GM12878 (cell line): ENCODE results near the gene SOX10. TPM values are rescaled to one million over a fixed set of nuclear protein-coding genes. Genes with fewer than 3 reads are reported as not detected.
A peak's percentile ranks its signal among the peaks of the same experiment; 100 is the strongest.

Experiments used
- ATF7 ChIP-seq: fragments of 450-650 bp; IDR thresholded peaks from 2 replicates; pipeline ENCODE4 v1.6.1; 2016; ENCODE audit warnings: low read depth, mild to moderate bottlenecking
- BMI1 ChIP-seq: fragments of 450-650 bp; IDR thresholded peaks from 2 replicates; pipeline ENCODE4 v1.6.1; 2016; ENCODE audit warnings: mild to moderate bottlenecking, moderate library complexity, borderline replicate concordance
- BRCA1 ChIP-seq: IDR thresholded peaks from 2 replicates; pipeline ENCODE4 v1.6.1; 2011; ENCODE audit warnings: low read depth, low read length, improper control_type of control experiment
- CBX5 ChIP-seq: sonication (generic); IDR thresholded peaks from 2 replicates; pipeline ENCODE4 v1.6.1; 2016; ENCODE audit warnings: low read depth, moderate library complexity, mild to moderate bottlenecking, inconsistent platforms
- CHD2 ChIP-seq: IDR thresholded peaks from 2 replicates; pipeline ENCODE4 v1.6.1; 2011; ENCODE audit warnings: low read depth, low read length, improper control_type of control experiment, borderline replicate concordance
- CREM ChIP-seq: IDR thresholded peaks from 2 replicates; pipeline ENCODE4 v1.6.1; 2014; ENCODE audit warnings: antibody characterized with exemption, low read depth
- EED ChIP-seq: sonication (generic); IDR thresholded peaks from 2 replicates; pipeline ENCODE4 v1.6.1; 2016; ENCODE audit warnings: antibody characterized with exemption, low read depth
- ESRRA ChIP-seq: IDR thresholded peaks from 2 replicates; pipeline ENCODE4 v1.6.1; 2012; ENCODE audit warnings: mild to moderate bottlenecking, low read length, improper control_type of control experiment
- ETV6 ChIP-seq, 2 experiments: fragments of 450-650 bp in 1 of 2; IDR thresholded peaks in 1 of 2; conservative IDR thresholded peaks in 1 of 2; 2 replicates each; pipeline ENCODE4 v1.6.1; 2014; ENCODE audit warnings: antibody characterized with exemption in 1 of 2, borderline replicate concordance in 1 of 2, low read depth in 1 of 2, mild to moderate bottlenecking in 1 of 2, moderate library complexity in 1 of 2
- GABPA ChIP-seq: IDR thresholded peaks from 2 replicates; pipeline ENCODE4 v1.6.1; 2014; ENCODE audit warnings: antibody characterized with exemption, low read depth, mild to moderate bottlenecking, inconsistent platforms
- GATAD2B ChIP-seq: fragments of 450-650 bp; conservative IDR thresholded peaks from 2 replicates; pipeline ENCODE4 v1.6.1; 2017; ENCODE audit warnings: low read depth, mild to moderate bottlenecking, moderate library complexity
- IKZF1 ChIP-seq: fragments of 450-650 bp; conservative IDR thresholded peaks from 2 replicates; pipeline ENCODE4 v1.6.1; 2017; ENCODE audit warnings: antibody characterized with exemption, mild to moderate bottlenecking
- IKZF2 ChIP-seq, 2 experiments: fragments of 450-650 bp; IDR thresholded peaks; 2 replicates each; pipeline ENCODE4 v1.6.1; 2017; ENCODE audit warnings: mild to moderate bottlenecking in 2 of 2, moderate library complexity in 2 of 2
- IRF4 ChIP-seq: IDR thresholded peaks from 2 replicates; pipeline ENCODE4 v1.6.1; 2011; ENCODE audit warnings: low read depth, low read length
- KLF5 ChIP-seq: fragments of 450-650 bp; IDR thresholded peaks from 2 replicates; pipeline ENCODE4 v1.6.1; 2014; ENCODE audit warnings: mild to moderate bottlenecking; ENCODE audit not compliant: partially characterized antibody
- MEF2B ChIP-seq: fragments of 450-650 bp; IDR thresholded peaks from 2 replicates; pipeline ENCODE4 v1.6.1; 2018; ENCODE audit warnings: mild to moderate bottlenecking, moderate library complexity; ENCODE audit not compliant: partially characterized antibody, poor library complexity, severe bottlenecking
- NR2F1 ChIP-seq: fragments of 450-650 bp; conservative IDR thresholded peaks from 2 replicates; pipeline ENCODE4 v1.6.1; 2017; ENCODE audit warnings: mild to moderate bottlenecking
- PBX3 ChIP-seq: IDR thresholded peaks from 2 replicates; pipeline ENCODE4 v1.6.1; 2011; ENCODE audit warnings: mild to moderate bottlenecking, low read depth, low read length, moderate library complexity; ENCODE audit not compliant: insufficient replicate concordance
- PML ChIP-seq: IDR thresholded peaks from 2 replicates; pipeline ENCODE4 v1.6.1; 2012; ENCODE audit warnings: low read length, inconsistent platforms
- RB1 ChIP-seq: fragments of 450-650 bp; formaldehyde crosslinking; IDR thresholded peaks from 2 replicates; pipeline ENCODE4 v1.6.1; 2017; ENCODE audit warnings: mild to moderate bottlenecking, borderline replicate concordance
- RFX5 ChIP-seq: IDR thresholded peaks from 2 replicates; pipeline ENCODE4 v1.6.1; 2011; ENCODE audit warnings: low read depth, low read length, improper control_type of control experiment
- SMAD1 ChIP-seq: fragments of 450-650 bp; IDR thresholded peaks from 2 replicates; pipeline ENCODE4 v1.6.1; 2018; ENCODE audit warnings: mild to moderate bottlenecking, low read depth; ENCODE audit not compliant: partially characterized antibody
- SREBF1 ChIP-seq: IDR thresholded peaks from 2 replicates; pipeline ENCODE4 v1.6.1; 2012; ENCODE audit warnings: mild to moderate bottlenecking, low read length
- SREBF2 ChIP-seq: IDR thresholded peaks from 2 replicates; pipeline ENCODE4 v1.6.1; 2012; ENCODE audit warnings: mild to moderate bottlenecking, low read length
- TARDBP ChIP-seq: IDR thresholded peaks from 2 replicates; pipeline ENCODE4 v1.6.1; 2016; ENCODE audit warnings: borderline replicate concordance
- ZNF207 ChIP-seq: fragments of 450-650 bp; IDR thresholded peaks from 2 replicates; pipeline ENCODE4 v1.6.1; 2014; ENCODE audit warnings: antibody characterized with exemption, mild to moderate bottlenecking, borderline replicate concordance
- polyA plus RNA-seq, 11 experiments: library from polyadenylated mRNA; depleted of rRNA in 4 of 11; unstranded in 6 of 11; stranded (reverse) in 5 of 11; fragments of >200 nt; fragmentation: Nextera tagmentation in 4 of 11; fragmentation: Illumina TruSeq in 1 of 11; extraction: Ambion mirVana in 4 of 11; extraction: Trizol in 1 of 11; gene quantifications; 1 replicate in 1 of 11; 2 replicates in 10 of 11; pipeline versions ENCODE4 v1.2.1 to v1.2.3, GENCODE V29; 2011 to 2016; ENCODE audit warnings: inconsistent platforms in 2 of 11, missing spikeins in 2 of 11, low read depth in 1 of 11
- total RNA-seq, 4 experiments: library from RNA; depleted of rRNA in 3 of 4; stranded (reverse); fragments of >200 nt in 3 of 4; fragmentation: Illumina TruSeq in 1 of 4; extraction: Trizol in 1 of 4; gene quantifications; 2 replicates each; pipeline versions ENCODE4 v1.2.1 to v1.2.3, GENCODE V29; 2013 to 2021
- TF ChIP-seq, protein P1 (sequence below): IDR thresholded peaks from 2 replicates; pipeline ENCODE4 v1.6.1; 2011; ENCODE audit warnings: borderline replicate concordance, low read depth, mild to moderate bottlenecking, moderate library complexity, low read length; ENCODE audit not compliant: insufficient read depth, poor library complexity, severe bottlenecking
- TF ChIP-seq, protein P2 (sequence below): fragments of 450-650 bp; formaldehyde crosslinking; IDR thresholded peaks from 2 replicates; pipeline ENCODE4 v1.4.0; 2022; ENCODE audit warnings: mild to moderate bottlenecking, moderate library complexity

SOX10 gene
- total and polyA plus RNA-seq, 10 of the 15 experiments (the other 5 are each of a cell fraction or from before 2014, with no cell fraction given): 0.05 TPM; not detected in 9

- peak; percentile 83 for TF ChIP-seq MEF2B
- no peak for TF ChIP-seq ETV6 (conservative IDR thresholded peaks at IDR 0.05 in 1 of 2, IDR thresholded peaks at IDR 0.05 in 1 of 2; ENCODE audit: borderline replicate concordance in 1 of 2, low read depth in 1 of 2)
- TF ChIP-seq CREM: no peak
- TF ChIP-seq BRCA1: no peak
- TF ChIP-seq NR2F1: peak; percentile 51
- TF ChIP-seq ESRRA: no peak
- TF ChIP-seq SREBF2: no peak
- no peak for TF ChIP-seq BMI1
- no peak for TF ChIP-seq GABPA
- peak; percentile 38; the same call in 1 of the 2 replicates for TF ChIP-seq RB1
- no peak for TF ChIP-seq ATF7
- TF ChIP-seq RFX5: no peak
- TF ChIP-seq, protein P1, sequence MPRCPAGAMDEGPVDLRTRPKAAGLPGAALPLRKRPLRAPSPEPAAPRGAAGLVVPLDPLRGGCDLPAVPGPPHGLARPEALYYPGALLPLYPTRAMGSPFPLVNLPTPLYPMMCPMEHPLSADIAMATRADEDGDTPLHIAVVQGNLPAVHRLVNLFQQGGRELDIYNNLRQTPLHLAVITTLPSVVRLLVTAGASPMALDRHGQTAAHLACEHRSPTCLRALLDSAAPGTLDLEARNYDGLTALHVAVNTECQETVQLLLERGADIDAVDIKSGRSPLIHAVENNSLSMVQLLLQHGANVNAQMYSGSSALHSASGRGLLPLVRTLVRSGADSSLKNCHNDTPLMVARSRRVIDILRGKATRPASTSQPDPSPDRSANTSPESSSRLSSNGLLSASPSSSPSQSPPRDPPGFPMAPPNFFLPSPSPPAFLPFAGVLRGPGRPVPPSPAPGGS: no peak
- TF ChIP-seq TARDBP: no peak
- TF ChIP-seq GATAD2B: peak; percentile 76; the same call in 1 of the 2 replicates
- no peak for TF ChIP-seq EED
- TF ChIP-seq CBX5: no peak
- no peak for TF ChIP-seq PML
- peak; percentile 29 to 30; a peak in 1 of 4 replicates for TF ChIP-seq IKZF2 (IDR thresholded peaks at IDR 0.05)
- no peak for TF ChIP-seq SREBF1
- TF ChIP-seq CHD2: 0 out of 2 replicates have a peak, but pooled peaks have one; percentile 38
- TF ChIP-seq IRF4: peak; percentile 48; the same call in 1 of the 2 replicates
- 0 out of 2 replicates have a peak, but pooled peaks have one; percentile 51 for TF ChIP-seq ZNF207
- TF ChIP-seq, protein P2, sequence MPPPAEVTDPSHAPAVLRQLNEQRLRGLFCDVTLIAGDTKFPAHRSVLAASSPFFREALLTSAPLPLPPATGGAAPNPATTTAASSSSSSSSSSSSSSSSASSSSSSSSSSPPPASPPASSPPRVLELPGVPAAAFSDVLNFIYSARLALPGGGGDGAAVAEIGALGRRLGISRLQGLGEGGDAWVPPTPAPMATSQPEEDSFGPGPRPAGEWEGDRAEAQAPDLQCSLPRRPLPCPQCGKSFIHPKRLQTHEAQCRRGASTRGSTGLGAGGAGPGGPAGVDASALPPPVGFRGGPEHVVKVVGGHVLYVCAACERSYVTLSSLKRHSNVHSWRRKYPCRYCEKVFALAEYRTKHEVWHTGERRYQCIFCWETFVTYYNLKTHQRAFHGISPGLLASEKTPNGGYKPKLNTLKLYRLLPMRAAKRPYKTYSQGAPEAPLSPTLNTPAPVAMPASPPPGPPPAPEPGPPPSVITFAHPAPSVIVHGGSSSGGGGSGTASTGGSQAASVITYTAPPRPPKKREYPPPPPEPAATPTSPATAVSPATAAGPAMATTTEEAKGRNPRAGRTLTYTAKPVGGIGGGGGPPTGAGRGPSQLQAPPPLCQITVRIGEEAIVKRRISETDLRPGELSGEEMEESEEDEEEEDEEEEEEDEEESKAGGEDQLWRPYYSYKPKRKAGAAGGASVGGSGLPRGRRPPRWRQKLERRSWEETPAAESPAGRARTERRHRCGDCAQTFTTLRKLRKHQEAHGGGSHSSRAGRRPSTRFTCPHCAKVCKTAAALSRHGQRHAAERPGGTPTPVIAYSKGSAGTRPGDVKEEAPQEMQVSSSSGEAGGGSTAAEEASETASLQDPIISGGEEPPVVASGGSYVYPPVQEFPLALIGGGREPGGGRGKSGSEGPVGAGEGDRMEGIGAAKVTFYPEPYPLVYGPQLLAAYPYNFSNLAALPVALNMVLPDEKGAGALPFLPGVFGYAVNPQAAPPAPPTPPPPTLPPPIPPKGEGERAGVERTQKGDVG (CRISPR knock-in tag): no peak
- no peak for TF ChIP-seq SMAD1
- peak; percentile 70 for TF ChIP-seq IKZF1
- no peak for TF ChIP-seq KLF5
- no peak for TF ChIP-seq PBX3
Observed at GRCh38 chr22:37933711-37934376, 50.5 kb downstream of the SOX10 start (continued).
